ENCODE results near the gene NCAM2.

Gene NCAM2

DNA sequence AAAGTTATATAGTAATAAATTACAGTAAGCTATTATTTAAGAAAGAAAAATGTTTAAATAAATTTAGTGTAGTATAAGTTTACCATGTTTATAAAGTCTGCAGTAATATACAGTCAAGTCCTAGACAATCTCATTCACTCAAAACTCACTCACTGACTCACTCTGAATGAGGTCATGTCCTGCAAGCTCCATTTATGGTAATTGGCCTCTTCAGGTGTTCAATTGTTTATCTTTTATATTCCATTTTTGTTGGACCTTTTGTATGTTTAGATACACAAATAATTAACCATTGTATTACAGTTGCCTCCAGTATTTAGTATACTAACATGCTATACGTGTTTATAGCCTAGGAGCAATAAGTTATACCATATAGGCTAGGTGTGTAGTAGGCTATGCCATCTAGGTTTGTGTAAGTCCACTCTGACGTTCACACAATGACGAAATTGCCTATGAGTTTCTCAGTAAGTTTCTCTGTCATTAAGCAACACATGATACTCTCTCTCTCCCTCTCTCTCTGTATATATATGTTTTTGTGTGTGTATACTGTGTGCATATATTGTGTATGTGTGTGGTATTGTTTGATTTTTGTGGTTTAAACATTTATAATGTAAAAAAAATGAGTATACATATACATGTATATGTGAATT, 161.2 kb downstream of the NCAM2 start:
- TF ChIP-seq TEAD4 (IDR thresholded peaks at IDR 0.05) (no peak), TAF1 (IDR thresholded peaks at IDR 0.05; ENCODE audit: low read depth) (no peak), FOXM1 (IDR thresholded peaks at IDR 0.05; ENCODE audit: borderline replicate concordance, low read depth) (no peak), NFIC (IDR thresholded peaks at IDR 0.05) (no peak), CEBPB (IDR thresholded peaks at IDR 0.05) (no peak), EP300 (IDR thresholded peaks at IDR 0.05; ENCODE audit: borderline replicate concordance) (no peak), TCF12 (IDR thresholded peaks at IDR 0.05; ENCODE audit: low read depth) (no peak), YY1 (IDR thresholded peaks at IDR 0.05; ENCODE audit: low read depth) (no peak), EGR1 (IDR thresholded peaks at IDR 0.05) (no peak)
- TF ChIP-seq, protein P1, sequence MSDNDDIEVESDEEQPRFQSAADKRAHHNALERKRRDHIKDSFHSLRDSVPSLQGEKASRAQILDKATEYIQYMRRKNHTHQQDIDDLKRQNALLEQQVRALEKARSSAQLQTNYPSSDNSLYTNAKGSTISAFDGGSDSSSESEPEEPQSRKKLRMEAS (IDR thresholded peaks at IDR 0.05), result no peak
- TF ChIP-seq, protein P2, sequence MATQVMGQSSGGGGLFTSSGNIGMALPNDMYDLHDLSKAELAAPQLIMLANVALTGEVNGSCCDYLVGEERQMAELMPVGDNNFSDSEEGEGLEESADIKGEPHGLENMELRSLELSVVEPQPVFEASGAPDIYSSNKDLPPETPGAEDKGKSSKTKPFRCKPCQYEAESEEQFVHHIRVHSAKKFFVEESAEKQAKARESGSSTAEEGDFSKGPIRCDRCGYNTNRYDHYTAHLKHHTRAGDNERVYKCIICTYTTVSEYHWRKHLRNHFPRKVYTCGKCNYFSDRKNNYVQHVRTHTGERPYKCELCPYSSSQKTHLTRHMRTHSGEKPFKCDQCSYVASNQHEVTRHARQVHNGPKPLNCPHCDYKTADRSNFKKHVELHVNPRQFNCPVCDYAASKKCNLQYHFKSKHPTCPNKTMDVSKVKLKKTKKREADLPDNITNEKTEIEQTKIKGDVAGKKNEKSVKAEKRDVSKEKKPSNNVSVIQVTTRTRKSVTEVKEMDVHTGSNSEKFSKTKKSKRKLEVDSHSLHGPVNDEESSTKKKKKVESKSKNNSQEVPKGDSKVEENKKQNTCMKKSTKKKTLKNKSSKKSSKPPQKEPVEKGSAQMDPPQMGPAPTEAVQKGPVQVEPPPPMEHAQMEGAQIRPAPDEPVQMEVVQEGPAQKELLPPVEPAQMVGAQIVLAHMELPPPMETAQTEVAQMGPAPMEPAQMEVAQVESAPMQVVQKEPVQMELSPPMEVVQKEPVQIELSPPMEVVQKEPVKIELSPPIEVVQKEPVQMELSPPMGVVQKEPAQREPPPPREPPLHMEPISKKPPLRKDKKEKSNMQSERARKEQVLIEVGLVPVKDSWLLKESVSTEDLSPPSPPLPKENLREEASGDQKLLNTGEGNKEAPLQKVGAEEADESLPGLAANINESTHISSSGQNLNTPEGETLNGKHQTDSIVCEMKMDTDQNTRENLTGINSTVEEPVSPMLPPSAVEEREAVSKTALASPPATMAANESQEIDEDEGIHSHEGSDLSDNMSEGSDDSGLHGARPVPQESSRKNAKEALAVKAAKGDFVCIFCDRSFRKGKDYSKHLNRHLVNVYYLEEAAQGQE (IDR thresholded peaks at IDR 0.05; ENCODE audit: low read depth), result no peak

DNA sequence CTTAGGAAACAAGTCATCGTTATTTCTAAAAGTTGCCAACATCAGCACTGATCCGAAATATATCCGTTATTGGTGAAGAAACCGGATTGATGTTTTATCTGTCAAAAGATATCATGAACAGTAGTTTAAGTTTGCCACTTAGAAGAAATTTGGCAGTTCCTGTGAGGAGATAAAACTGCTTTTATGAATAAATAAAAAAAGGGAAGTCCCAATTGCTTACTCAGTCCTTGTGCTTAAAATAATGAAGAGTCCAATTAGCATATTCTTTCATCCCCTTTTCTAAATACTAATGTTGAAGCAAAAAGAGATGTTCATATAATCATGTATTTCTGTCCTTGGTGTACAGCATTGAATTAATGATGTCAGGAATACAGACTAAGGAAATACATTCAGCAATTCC, 164.6 kb downstream of the NCAM2 start:
- TF ChIP-seq TCF12 (IDR thresholded peaks at IDR 0.05; ENCODE audit: low read depth) (no peak), TEAD4 (IDR thresholded peaks at IDR 0.05) (no peak), EP300 (IDR thresholded peaks at IDR 0.05; ENCODE audit: borderline replicate concordance) (no peak), NFIC (IDR thresholded peaks at IDR 0.05) (no peak), RAD21 (IDR thresholded peaks at IDR 0.05; ENCODE audit: low read depth) (no peak), TAF1 (IDR thresholded peaks at IDR 0.05; ENCODE audit: low read depth) (no peak), EGR1 (IDR thresholded peaks at IDR 0.05) (no peak), FOXM1 (IDR thresholded peaks at IDR 0.05; ENCODE audit: borderline replicate concordance, low read depth) (no peak), ZBTB7A (IDR thresholded peaks at IDR 0.05; ENCODE audit: low read depth) (no peak), CEBPB (IDR thresholded peaks at IDR 0.05) (no peak), CREB1 (IDR thresholded peaks at IDR 0.05; ENCODE audit: low read depth) (no peak), YY1 (IDR thresholded peaks at IDR 0.05; ENCODE audit: low read depth) (no peak)
- TF ChIP-seq, protein P2 (IDR thresholded peaks at IDR 0.05; ENCODE audit: low read depth), result no peak
- TF ChIP-seq, protein P3, sequence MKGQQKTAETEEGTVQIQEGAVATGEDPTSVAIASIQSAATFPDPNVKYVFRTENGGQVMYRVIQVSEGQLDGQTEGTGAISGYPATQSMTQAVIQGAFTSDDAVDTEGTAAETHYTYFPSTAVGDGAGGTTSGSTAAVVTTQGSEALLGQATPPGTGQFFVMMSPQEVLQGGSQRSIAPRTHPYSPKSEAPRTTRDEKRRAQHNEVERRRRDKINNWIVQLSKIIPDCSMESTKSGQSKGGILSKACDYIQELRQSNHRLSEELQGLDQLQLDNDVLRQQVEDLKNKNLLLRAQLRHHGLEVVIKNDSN (IDR thresholded peaks at IDR 0.05), result no peak
- TF ChIP-seq, protein P1 (IDR thresholded peaks at IDR 0.05), result no peak

DNA sequence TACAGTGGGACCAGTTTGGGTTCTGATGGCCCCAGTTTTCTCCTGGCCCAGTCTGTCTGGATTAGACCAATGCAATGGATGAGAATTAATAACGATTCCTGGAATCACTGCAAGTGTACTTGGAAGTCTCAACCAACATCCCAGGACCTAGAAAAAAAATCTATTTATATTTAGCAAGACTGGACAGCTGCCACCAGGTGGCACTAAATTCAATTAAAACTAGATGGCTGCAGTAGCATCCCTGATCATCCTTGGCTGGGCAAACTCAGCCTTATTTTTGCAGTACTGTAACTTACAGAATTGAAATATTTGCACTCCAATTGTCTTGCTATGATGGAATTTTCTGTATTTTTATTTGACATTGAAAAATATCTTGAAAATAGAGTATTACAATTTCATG, 165.7 kb downstream of the NCAM2 start:
- TF ChIP-seq RAD21 (IDR thresholded peaks at IDR 0.05; ENCODE audit: low read depth), result peak; percentile 47
- TF ChIP-seq, protein P2 (IDR thresholded peaks at IDR 0.05; ENCODE audit: low read depth), result no peak
- no peak for TF ChIP-seq TCF12 (IDR thresholded peaks at IDR 0.05; ENCODE audit: low read depth)
- TF ChIP-seq EGR1 (IDR thresholded peaks at IDR 0.05), result no peak

DNA sequence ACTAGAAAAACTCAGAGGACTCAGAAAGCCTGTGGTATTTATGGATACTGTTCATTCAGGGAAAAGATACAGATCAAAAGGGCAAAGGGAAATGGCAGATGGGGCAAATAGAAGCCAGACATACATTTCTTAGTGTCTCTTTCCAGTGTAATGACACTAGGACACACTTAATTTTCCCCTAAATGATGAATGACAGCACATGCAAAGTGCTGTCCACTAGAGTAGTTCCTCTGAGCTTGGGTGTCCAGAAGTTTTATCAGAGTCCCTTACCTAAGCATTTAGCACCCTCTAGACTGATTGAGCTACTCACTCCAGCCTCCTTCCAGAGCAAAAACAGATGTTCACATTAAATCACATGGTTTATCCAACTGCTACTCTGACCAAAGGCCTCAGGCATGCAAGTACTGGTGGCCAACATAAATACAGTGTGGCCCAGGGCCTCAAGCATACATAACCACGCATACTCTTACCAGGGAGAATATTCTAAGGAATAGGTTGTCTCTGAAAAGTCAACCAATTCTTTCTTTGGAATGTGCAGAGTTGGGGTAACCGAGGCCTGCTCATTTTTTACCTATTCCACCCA, 166.9 kb downstream of the NCAM2 start:
- no peak for TF ChIP-seq TEAD4 (IDR thresholded peaks at IDR 0.05)
- TF ChIP-seq TAF1 (IDR thresholded peaks at IDR 0.05; ENCODE audit: low read depth), result no peak
- no peak for TF ChIP-seq EP300 (IDR thresholded peaks at IDR 0.05; ENCODE audit: borderline replicate concordance)
- TF ChIP-seq ZBTB7A (IDR thresholded peaks at IDR 0.05; ENCODE audit: low read depth), result no peak
- no peak for TF ChIP-seq RAD21 (IDR thresholded peaks at IDR 0.05; ENCODE audit: low read depth)
- TF ChIP-seq, protein P3 (IDR thresholded peaks at IDR 0.05), result no peak
- TF ChIP-seq NFIC (IDR thresholded peaks at IDR 0.05), result no peak
- TF ChIP-seq, protein P1 (IDR thresholded peaks at IDR 0.05), result no peak
- no peak for TF ChIP-seq YY1 (IDR thresholded peaks at IDR 0.05; ENCODE audit: low read depth)
- TF ChIP-seq TCF12 (IDR thresholded peaks at IDR 0.05; ENCODE audit: low read depth), result no peak
- TF ChIP-seq, protein P2 (IDR thresholded peaks at IDR 0.05; ENCODE audit: low read depth), result no peak
- TF ChIP-seq CREB1 (IDR thresholded peaks at IDR 0.05; ENCODE audit: low read depth), result no peak
- no peak for TF ChIP-seq FOXM1 (IDR thresholded peaks at IDR 0.05; ENCODE audit: borderline replicate concordance, low read depth)
- no peak for TF ChIP-seq EGR1 (IDR thresholded peaks at IDR 0.05)
